Measurements from ENCODE around the gene USHBP1.

Gene USHBP1

GRCh38 chr19:17206736-17207581 lies 57.6 kb downstream of the USHBP1 start:
- TF ChIP-seq CTCF (conservative IDR thresholded peaks at IDR 0.05), result no peak
- H3K27ac ChIP-seq, result no peak overlapping the region

GRCh38 chr19:17205237-17206140 lies 59.1 kb downstream of the USHBP1 start:
- peak; percentile 69 for TF ChIP-seq CTCF (conservative IDR thresholded peaks at IDR 0.05)
- no peak overlapping the region for H3K27ac ChIP-seq

- no peak overlapping the region for H3K27ac ChIP-seq
- TF ChIP-seq CTCF (conservative IDR thresholded peaks at IDR 0.05), result no peak
Measured at GRCh38 chr19:17202713-17203112, 61.8 kb downstream of the USHBP1 start.

- no peak overlapping the region for H3K27ac ChIP-seq
- TF ChIP-seq CTCF (conservative IDR thresholded peaks at IDR 0.05), result no peak
Measured at GRCh38 chr19:17202249-17202648, 62.3 kb downstream of the USHBP1 start.

GRCh38 chr19:17200408-17201079 lies 64.0 kb downstream of the USHBP1 start:
- TF ChIP-seq CTCF (conservative IDR thresholded peaks at IDR 0.05), result no peak
- H3K27ac ChIP-seq, result no peak overlapping the region
